Measurements from ENCODE around the gene TICAM1. TPM values are rescaled to one million over a fixed set of nuclear protein-coding genes. Genes with fewer than 3 reads are reported as not detected.
"Not testable (repeated sequence)": the region's sequence is repeated elsewhere in the genome, so short reads cannot be mapped to it uniquely, and the experiment has no call there.

The TICAM1 gene
- total and polyA plus RNA-seq, 5 donors: 5.3 to 6.9 (median 6.6) TPM

- not testable (repeated sequence) for ATAC-seq; H3K27ac ChIP-seq (ENCODE audit: low read length); H3K4me3 ChIP-seq (ENCODE audit: low read length); DNase-seq; H3K4me1 ChIP-seq (ENCODE audit: control insufficient read depth, insufficient read depth, low read length); H3K27me3 ChIP-seq (ENCODE audit: control insufficient read depth, insufficient read depth); H3K9me3 ChIP-seq (ENCODE audit: control insufficient read depth, low read length)
- 78% methylated on average over 5 of the region's 6 CpGs for WGBS
- intact Hi-C loops (cut with DNase I): loop anchor here in 2 of 4 donors (5.0 kb wide), 1 partner anchor 54 kb away; no protein-coding TSS in a partner anchor
Observed at GRCh38 chr19:4786412-4787016, 45.0 kb downstream of the TICAM1 start.

- H3K27ac ChIP-seq (ENCODE audit: low read length): no peak overlapping the region
- WGBS: 53% methylated on average over 3 of the region's 3 CpGs
- ATAC-seq: no peak
- H3K4me1 ChIP-seq (ENCODE audit: control insufficient read depth, insufficient read depth, low read length): no peaks in the 10 kb centered on the region
- intact Hi-C loops (cut with DNase I): no loop called here
- peaks cover 3% of the 10 kb centered on the region for H3K27me3 ChIP-seq (ENCODE audit: control insufficient read depth, insufficient read depth)
- DNase-seq: no peak
- H3K4me3 ChIP-seq (ENCODE audit: low read length): no peak overlapping the region
- H3K9me3 ChIP-seq (ENCODE audit: control insufficient read depth, low read length): peaks cover 3% of the 10 kb centered on the region
Observed at GRCh38 chr19:4781801-4782200, 49.7 kb downstream of the TICAM1 start.

GRCh38 chr19:4780860-4781259 is 50.7 kb downstream of the TICAM1 start:
- no peak for DNase-seq
- H3K27ac ChIP-seq (ENCODE audit: low read length): no peak overlapping the region
- H3K4me1 ChIP-seq (ENCODE audit: control insufficient read depth, insufficient read depth, low read length): no peaks in the 10 kb centered on the region
- no peak overlapping the region for H3K4me3 ChIP-seq (ENCODE audit: low read length)
- H3K9me3 ChIP-seq (ENCODE audit: control insufficient read depth, low read length): peaks cover 3% of the 10 kb centered on the region
- H3K27me3 ChIP-seq (ENCODE audit: control insufficient read depth, insufficient read depth): peaks cover 3% of the 10 kb centered on the region
- ATAC-seq: no peak
- intact Hi-C loops (cut with DNase I): no loop called here
- 75% methylated on average over 6 of the region's 6 CpGs for WGBS

- H3K27ac ChIP-seq (ENCODE audit: low read length); DNase-seq; intact Hi-C loops (cut with DNase I); H3K4me3 ChIP-seq (ENCODE audit: low read length); H3K27me3 ChIP-seq (ENCODE audit: control insufficient read depth, insufficient read depth); ATAC-seq; H3K9me3 ChIP-seq (ENCODE audit: control insufficient read depth, low read length); H3K4me1 ChIP-seq (ENCODE audit: control insufficient read depth, insufficient read depth, low read length): not testable (repeated sequence)
- 79% methylated on average over 5 of the region's 5 CpGs for WGBS
Observed at GRCh38 chr19:4778124-4778523, 53.4 kb downstream of the TICAM1 start.

- Histone ChIP-seq H3K4me3 (ENCODE audit: low read length) (no peak overlapping the region), H3K27ac (ENCODE audit: low read length) (no peak overlapping the region), H3K27me3 (ENCODE audit: control insufficient read depth, insufficient read depth) (peaks cover 3% of the 10 kb centered on the region), H3K9me3 (ENCODE audit: control insufficient read depth, low read length) (peaks cover 3% of the 10 kb centered on the region), H3K4me1 (ENCODE audit: control insufficient read depth, insufficient read depth, low read length) (no peaks in the 10 kb centered on the region)
- intact Hi-C loops (cut with DNase I): no loop called here
- ATAC-seq (no peak), DNase-seq (no peak)
- WGBS: 38% methylated on average over 14 of the region's 14 CpGs
Observed at GRCh38 chr19:4776436-4777211, 54.9 kb downstream of the TICAM1 start.

GRCh38 chr19:4775627-4776152 is 55.8 kb downstream of the TICAM1 start:
- no peak for DNase-seq
- ATAC-seq: no peak
- Histone ChIP-seq H3K27ac (ENCODE audit: low read length) (no peak overlapping the region), H3K4me1 (ENCODE audit: control insufficient read depth, insufficient read depth, low read length) (no peaks in the 10 kb centered on the region), H3K9me3 (ENCODE audit: control insufficient read depth, low read length) (no peaks in the 10 kb centered on the region), H3K4me3 (ENCODE audit: low read length) (no peak overlapping the region), H3K27me3 (ENCODE audit: control insufficient read depth, insufficient read depth) (no peaks in the 10 kb centered on the region)
- 63% methylated on average over 5 of the region's 5 CpGs for WGBS
- intact Hi-C loops (cut with DNase I): no loop called here

- Histone ChIP-seq H3K4me3 (ENCODE audit: low read length) (no peak overlapping the region), H3K27ac (ENCODE audit: low read length) (no peak overlapping the region), H3K27me3 (ENCODE audit: control insufficient read depth, insufficient read depth) (no peaks in the 10 kb centered on the region), H3K9me3 (ENCODE audit: control insufficient read depth, low read length) (no peaks in the 10 kb centered on the region), H3K4me1 (ENCODE audit: control insufficient read depth, insufficient read depth, low read length) (no peaks in the 10 kb centered on the region)
- ATAC-seq: no peak
- intact Hi-C loops (cut with DNase I): no loop called here
- DNase-seq: no peak
- WGBS: 68% methylated on average over 3 of the region's 3 CpGs
Observed at GRCh38 chr19:4774136-4774535, 57.4 kb downstream of the TICAM1 start.

- 66% methylated on average over 9 of the region's 9 CpGs for WGBS
Observed at GRCh38 chr19:4773047-4773640, 58.4 kb downstream of the TICAM1 start.

GRCh38 chr19:4772566-4772965 is 58.9 kb downstream of the TICAM1 start:
- 42% methylated on average over 2 of the region's 2 CpGs for WGBS
- intact Hi-C loops (cut with DNase I): no loop called here

More at GRCh38 chr19:4773047-4773640, 58.4 kb downstream of the TICAM1 start:
- Histone ChIP-seq H3K9me3 (ENCODE audit: control insufficient read depth, low read length) (no peaks in the 10 kb centered on the region), H3K4me3 (ENCODE audit: low read length) (no peak overlapping the region), H3K4me1 (ENCODE audit: control insufficient read depth, insufficient read depth, low read length) (no peaks in the 10 kb centered on the region), H3K27ac (ENCODE audit: low read length) (no peak overlapping the region), H3K27me3 (ENCODE audit: control insufficient read depth, insufficient read depth) (no peaks in the 10 kb centered on the region)
- intact Hi-C loops (cut with DNase I): no loop called here
- no peak for ATAC-seq
- DNase-seq: no peak

GRCh38 chr19:4768934-4769777 is 62.4 kb downstream of the TICAM1 start:
- intact Hi-C loops (cut with DNase I): no loop called here

More at GRCh38 chr19:4772566-4772965, 58.9 kb downstream of the TICAM1 start:
- H3K9me3 ChIP-seq (ENCODE audit: control insufficient read depth, low read length): no peaks in the 10 kb centered on the region
- no peaks in the 10 kb centered on the region for H3K4me1 ChIP-seq (ENCODE audit: control insufficient read depth, insufficient read depth, low read length)
- DNase-seq: no peak
- H3K4me3 ChIP-seq (ENCODE audit: low read length): no peak overlapping the region
- H3K27me3 ChIP-seq (ENCODE audit: control insufficient read depth, insufficient read depth): no peaks in the 10 kb centered on the region
- no peak for ATAC-seq
- H3K27ac ChIP-seq (ENCODE audit: low read length): no peak overlapping the region

More at GRCh38 chr19:4768934-4769777, 62.4 kb downstream of the TICAM1 start:
- no peaks in the 10 kb centered on the region for H3K9me3 ChIP-seq (ENCODE audit: control insufficient read depth, low read length)
- 9% methylated on average over 37 of the region's 37 CpGs for WGBS
- ATAC-seq: peak; percentile 67 to 90
- H3K4me3 ChIP-seq (ENCODE audit: low read length): no peak overlapping the region
- H3K27me3 ChIP-seq (ENCODE audit: control insufficient read depth, insufficient read depth): no peaks in the 10 kb centered on the region
- H3K4me1 ChIP-seq (ENCODE audit: control insufficient read depth, insufficient read depth, low read length): no peaks in the 10 kb centered on the region
- no peak overlapping the region for H3K27ac ChIP-seq (ENCODE audit: low read length)
- DNase-seq: peak; percentile 79 to 88 (median 88)

Data from right cardiac atrium (tissue), 5 donors.